HG03066 (cell line): ENCODE data around the gene CD101.
"Not testable (repeated sequence)": the region's sequence is repeated elsewhere in the genome, so short reads cannot be mapped to it uniquely, and the experiment has no call there.

Experiments
- ATAC-seq: cut with Tn5 transposase; IDR thresholded peaks from one replicate; pipeline ENCODE4 v1.9.1; 2021; ENCODE audit warnings: low read depth; ENCODE audit not compliant: unreplicated experiment

The CD101 gene

GRCh38 chr1:117001254-117001927, at the start of gene CD101:
Gene CD101 (plus strand): TSS chr1:117001760. CDS start chr1:117001818, 58 bp downstream.
- ATAC-seq, result peak; percentile 96

- no peak for ATAC-seq
Observed at GRCh38 chr1:116952738-116953275, 48.8 kb upstream of the CD101 start.

- ATAC-seq, result no peak
Observed at GRCh38 chr1:116954440-116954839, 47.1 kb upstream of the CD101 start.

GRCh38 chr1:116956378-116956777, 45.2 kb upstream of the CD101 start:
- ATAC-seq, result no peak

GRCh38 chr1:116957646-116958045, 43.9 kb upstream of the CD101 start:
- no peak for ATAC-seq

DNA sequence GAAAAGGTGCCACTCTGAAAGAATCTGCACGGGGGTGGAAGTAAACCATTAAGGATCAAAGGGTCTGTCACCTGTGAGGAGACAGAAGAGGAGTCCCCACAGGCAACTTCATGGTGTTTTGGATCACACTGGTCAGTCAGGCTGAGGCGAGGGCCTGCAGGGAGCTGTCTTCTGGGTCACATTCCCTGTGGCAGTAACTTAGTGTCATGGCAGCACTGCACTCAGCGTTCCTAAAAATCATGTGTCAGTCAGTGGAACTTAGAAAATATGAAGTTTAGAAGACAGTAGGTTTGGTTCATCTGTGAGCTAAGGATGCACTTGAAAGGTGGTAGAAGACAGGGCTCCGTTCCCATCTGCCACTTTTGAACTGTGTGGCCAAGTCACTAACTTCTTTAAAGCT, 43.5 kb upstream of the CD101 start:
- no peak for ATAC-seq

DNA sequence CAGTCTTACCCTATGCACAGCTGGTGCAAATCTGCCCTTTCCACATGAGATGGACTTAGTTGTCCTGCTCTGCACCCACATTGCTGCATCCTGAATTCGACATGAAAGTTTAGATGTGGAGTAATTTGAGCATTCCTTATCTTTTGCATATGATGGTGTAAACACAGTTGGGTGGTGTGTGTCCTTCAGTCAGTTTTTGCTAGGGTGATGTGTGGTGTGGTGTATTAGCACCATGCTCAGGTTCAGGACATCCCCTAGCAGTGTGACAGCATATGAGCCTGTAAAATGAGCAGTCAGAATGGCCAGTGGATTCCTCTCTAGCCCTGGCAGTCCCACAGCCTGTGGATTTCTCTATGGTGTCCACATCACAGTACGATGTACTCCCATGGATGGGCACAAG, 42.6 kb upstream of the CD101 start:
- no peak for ATAC-seq

DNA sequence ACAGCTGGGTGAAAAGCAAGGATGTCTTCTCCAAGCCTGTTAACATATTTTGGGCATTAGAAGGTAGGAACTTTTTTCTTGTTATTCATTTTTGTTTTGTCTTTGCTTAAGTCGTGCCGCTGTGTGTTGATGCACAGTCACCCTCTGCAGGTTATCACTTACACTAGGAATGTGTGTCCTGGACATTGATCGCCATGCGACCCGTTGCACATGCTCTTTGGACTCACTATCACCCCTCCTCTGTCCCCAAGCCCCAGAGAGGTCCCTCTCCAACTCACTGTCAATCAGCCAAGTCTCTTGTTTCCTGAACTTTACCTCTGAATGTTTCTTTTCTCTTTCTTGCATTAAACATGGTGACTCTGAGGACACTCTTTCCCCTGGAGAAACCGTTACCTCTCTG, 40.0 kb upstream of the CD101 start:
- no peak for ATAC-seq

- no peak for ATAC-seq
Observed at GRCh38 chr1:116962987-116963639, 38.4 kb upstream of the CD101 start.

- ATAC-seq, result no peak
Observed at GRCh38 chr1:116966791-116967190, 34.8 kb upstream of the CD101 start.

DNA sequence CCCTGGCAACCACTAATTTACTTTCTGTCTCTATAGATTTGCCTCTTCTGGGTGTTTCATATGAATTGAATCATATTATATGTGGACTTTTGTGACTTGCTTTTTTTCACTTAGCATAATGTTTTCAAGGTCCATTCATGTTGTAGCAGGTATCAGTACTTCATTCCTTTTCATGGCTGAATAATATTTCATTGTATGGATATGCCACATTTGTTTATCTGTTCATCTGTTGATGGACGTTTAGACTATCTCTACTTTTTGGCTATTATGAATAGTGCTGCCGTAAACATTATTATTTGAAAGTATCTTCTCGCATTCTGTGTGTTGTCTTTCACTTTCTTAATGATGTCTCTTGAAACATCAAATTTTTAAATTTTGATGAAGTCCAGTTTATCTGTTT, 32.8 kb upstream of the CD101 start:
- no peak for ATAC-seq

DNA sequence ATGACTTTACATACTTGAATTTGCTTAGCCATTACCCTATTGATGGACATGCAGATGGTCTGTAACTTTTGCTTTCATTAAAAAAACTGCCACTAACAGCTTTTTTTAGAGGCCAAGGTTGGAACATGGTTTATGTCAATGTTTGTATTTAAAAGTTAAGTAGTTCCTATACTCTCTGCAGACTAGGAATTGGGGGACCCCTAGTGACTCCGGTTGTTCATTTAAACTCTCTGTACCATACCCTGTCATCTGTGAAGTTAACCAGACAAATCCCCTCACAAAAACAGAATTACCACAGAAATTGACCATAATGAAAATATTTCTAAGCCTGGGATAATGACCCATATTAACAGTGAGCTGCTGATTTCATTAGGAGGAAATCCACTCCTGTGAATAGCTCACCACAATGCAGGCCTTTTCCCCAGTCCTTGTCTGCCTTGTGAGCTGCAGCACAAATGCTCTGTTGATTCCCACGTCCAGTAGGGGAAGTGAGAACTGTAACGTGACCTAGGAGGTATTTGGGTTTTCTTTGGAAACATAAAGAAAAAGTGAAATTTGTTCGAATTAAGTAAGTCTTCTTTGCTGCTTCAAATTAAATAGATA, 30.2 kb upstream of the CD101 start:
- ATAC-seq, result no peak

GRCh38 chr1:116971965-116972673, 29.4 kb upstream of the CD101 start:
- no peak for ATAC-seq

GRCh38 chr1:116972674-116973030, 28.9 kb upstream of the CD101 start:
- ATAC-seq, result no peak

DNA sequence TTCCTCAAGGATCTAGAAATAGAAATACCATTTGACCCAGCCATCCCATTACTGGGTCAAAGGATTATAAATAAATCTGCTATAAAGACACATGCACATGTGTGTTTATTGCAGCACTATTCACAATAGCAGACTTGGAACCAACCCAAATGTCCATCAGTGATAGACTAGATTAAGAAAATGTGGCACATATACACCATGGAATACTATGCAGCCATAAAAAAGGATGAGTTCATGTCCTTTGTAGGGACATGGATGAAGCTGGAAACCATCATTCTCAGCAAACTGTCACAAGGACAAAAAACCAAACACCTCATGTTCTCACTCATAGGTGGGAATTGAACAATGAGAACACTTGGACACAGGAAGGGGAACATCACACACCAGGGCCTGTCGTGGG, 21.3 kb upstream of the CD101 start:
- ATAC-seq, result not testable (repeated sequence)

GRCh38 chr1:116981521-116982037, 20.0 kb upstream of the CD101 start:
- no peak for ATAC-seq

- ATAC-seq, result no peak
Observed at GRCh38 chr1:116982319-116983004, 19.1 kb upstream of the CD101 start.

DNA sequence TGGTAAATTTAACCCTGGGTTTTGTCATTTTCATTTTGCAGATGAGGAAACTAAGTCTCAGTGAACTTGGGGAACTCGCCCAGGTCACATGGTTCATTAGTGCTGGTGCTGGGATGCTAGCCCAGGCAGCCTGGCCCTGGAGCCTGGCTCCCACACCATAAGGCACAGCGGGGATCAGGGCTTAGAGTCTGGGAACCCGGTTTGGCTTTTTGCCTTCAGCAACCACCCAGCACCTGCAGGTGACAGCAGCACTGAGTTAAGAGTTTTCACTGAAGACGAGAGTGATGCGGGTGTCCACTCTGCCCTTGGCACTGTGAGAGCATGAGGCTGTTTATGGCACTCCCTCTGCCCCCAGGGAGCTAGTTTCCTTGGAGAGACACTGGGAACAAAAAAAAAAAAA, 18.4 kb upstream of the CD101 start:
- no peak for ATAC-seq

DNA sequence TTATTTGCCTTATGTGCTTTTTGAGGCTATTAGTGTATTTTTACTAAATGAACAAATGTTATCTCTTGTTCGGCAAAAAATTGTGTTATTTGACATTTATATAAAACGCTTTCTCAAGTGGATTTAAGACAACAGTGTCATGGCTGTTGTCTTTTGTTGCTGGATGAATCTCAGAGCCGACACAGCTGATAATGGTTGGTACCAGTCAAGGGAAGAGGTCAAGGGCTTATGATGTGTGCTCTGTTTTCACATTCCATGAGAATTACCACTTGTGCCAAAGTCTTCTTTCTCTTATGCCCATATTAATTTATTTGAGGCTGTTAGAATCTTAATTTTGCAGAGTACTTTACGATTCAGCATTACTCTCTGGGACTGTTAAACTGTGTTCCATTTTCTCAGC, 17.9 kb upstream of the CD101 start:
- no peak for ATAC-seq

- ATAC-seq, result no peak
Observed at GRCh38 chr1:116984406-116985160, 17.0 kb upstream of the CD101 start.
